HG02840 (cell line): ENCODE measurements around the gene MKRN2.

ENCODE experiments used
- ATAC-seq: cut with Tn5 transposase; IDR thresholded peaks from one replicate; pipeline ENCODE4 v1.9.1; 2021; ENCODE audit warnings: mild to moderate bottlenecking, moderate library complexity, moderate number of reproducible peaks; ENCODE audit not compliant: unreplicated experiment, low FRiP score

Gene MKRN2

GRCh38 chr3:12549971-12550760 lies 6.7 kb upstream of the MKRN2 start:
- no peak for ATAC-seq

DNA sequence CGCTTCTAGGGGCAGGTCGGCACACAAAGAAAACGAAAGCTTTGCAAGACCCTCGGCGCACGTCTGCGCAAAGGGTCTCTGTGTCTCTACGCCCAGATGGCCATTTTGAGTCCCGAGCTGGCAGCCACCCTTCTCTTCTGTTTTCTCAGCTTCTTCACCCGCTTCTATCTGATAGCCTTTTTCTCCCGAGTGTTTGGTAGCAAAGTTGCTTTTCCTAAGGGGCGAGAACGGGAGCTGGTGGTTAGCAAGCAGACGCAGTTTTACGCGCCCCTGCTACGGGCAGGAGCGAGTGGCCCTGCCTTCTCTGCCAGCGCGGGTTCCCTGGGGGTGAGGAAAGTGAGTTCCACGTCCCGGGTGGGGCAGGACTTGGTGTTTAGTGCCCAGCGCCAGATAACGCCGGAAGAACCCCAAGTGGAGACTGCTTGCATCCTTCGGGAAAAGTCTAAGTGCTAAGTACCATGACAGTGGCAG lies 2.9 kb upstream of the MKRN2 start:
- ATAC-seq: no peak

- no peak for ATAC-seq
These were observed 585 bp upstream of the MKRN2 start for GRCh38 chr3:12556314-12556689.

DNA sequence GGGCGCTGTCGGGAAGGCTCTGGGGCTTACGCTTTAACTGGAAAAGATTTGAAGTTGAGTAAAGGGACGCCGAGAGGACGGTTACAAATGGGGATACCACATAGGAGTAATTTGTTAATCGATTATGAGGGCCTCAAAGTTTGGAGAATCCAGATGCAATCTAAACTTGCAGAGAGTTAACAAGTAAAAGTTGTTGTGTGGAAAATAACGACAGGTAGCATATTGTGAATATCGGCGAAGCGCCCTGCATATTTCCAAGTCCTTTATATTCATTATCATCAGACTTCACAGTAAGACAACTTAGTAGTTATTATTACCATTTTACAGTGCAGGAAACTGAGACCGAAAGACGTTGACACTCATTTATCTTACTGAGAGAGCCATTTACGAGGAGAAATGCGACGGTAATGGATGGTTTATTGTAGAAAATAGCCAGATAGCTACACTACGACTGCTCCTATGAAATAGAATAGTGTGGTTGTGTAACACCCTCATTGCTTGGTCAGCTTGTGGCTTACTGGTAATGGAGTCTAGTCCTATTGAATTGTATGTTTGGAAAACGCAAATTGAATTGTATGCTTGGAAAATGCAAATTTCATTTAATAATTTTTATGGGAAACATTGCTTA lies 700 bp downstream of the MKRN2 start:
- ATAC-seq: no peak

- ATAC-seq: no peak
These were observed 1.8 kb downstream of the MKRN2 start for GRCh38 chr3:12558706-12559105.

DNA sequence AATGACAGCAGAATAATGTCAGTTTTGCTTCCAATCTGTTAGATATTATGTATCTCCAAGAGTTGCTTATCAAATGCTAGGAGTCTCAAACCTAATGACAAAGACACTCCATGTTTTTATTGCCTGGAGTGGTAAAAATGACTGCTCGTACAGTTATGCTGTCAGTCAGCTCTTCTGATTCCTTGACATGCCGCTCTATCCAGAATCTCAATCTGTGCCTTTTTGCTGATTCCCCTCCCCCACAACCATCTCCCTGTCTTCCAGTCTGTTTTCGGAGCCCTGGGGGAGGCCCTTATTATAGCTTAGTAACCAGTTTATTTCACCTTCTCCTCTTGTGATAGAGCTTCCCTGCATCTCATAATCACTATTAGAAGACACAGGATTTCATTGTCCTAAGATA lies 2.6 kb downstream of the MKRN2 start:
- no peak for ATAC-seq

GRCh38 chr3:12560505-12561190 lies 3.8 kb downstream of the MKRN2 start:
- ATAC-seq: no peak

DNA sequence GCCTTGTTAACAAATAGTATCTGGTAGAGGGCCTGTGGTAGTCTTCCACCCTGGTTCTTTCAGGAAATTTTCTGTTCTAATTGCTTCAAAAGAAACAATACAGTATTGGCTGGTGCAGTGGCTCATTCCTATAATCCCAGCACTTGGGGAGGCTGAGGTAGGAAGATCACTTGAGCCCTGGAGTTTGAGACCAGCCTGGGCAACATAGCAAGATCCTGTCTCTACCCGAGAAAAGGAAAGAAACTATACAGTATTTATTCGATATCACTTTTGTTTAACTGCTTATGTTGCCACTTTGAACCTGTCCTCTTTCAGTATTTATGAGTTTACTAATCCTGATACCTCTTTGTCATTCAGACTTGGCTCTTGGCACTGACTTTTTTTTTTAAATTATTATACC lies 4.5 kb downstream of the MKRN2 start:
- no peak for ATAC-seq

- ATAC-seq: no peak
These were observed 5.6 kb downstream of the MKRN2 start for GRCh38 chr3:12562451-12562850.

- ATAC-seq: no peak
These were observed 10.1 kb downstream of the MKRN2 start for GRCh38 chr3:12566976-12567375.

DNA sequence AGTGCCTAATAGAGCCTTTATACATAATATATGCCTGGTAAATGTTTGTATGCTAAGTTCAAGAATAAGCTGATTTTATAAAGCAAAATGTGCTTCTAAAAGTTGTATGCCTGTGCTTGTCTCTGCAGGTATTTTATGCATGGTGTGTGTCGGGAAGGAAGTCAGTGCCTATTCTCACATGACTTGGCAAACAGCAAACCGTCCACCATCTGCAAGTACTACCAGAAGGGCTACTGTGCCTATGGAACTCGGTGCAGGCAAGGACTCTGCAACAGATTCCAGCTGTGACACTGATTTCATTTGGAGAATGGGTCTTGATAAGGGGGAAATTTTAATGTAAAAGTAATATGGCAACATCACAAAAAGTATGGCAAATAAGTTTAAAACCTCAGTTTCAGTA lies 11.9 kb downstream of the MKRN2 start:
- no peak for ATAC-seq

DNA sequence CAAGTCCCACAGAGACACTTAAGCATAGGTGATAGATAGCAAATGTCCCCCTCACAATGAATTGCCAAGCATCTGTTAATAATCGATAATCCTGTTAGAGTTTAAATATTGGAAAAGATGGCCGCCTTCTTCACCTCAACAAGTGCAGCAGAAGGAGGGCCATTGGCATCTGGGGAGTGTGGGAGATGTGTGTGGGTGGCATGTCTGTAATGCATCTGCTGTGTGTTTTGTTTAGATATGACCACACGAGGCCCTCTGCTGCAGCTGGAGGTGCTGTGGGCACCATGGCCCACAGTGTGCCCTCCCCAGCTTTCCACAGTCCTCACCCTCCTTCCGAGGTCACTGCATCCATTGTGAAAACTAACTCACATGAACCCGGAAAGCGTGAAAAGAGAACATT lies 12.9 kb downstream of the MKRN2 start:
- no peak for ATAC-seq

- no peak for ATAC-seq
These were observed 15.1 kb downstream of the MKRN2 start for GRCh38 chr3:12571986-12572385.

DNA sequence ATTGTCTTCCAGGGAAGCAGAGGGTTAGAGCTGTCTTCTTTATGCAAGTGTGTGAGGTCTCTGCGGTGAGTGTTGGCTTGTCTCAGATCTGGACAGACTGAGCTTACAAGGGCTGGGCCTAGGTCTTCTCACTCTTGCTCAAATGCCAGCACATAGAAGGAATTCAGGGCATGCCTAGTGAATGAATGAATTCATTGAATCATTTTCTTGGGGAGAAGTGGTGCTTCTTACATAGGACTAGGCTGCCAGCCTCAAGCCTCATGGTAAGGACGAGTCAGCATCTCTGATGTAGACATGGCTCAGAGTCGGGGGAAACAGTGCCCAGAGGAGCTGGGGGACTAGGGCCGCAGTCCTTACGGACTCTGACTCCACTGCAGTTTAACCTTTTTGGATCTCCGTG lies 17.2 kb downstream of the MKRN2 start:
- ATAC-seq: no peak

- no peak for ATAC-seq
These were observed 17.8 kb downstream of the MKRN2 start for GRCh38 chr3:12574661-12575060.

- no peak for ATAC-seq
These were observed 20.5 kb downstream of the MKRN2 start for GRCh38 chr3:12577379-12577778.

GRCh38 chr3:12578742-12579141 lies 21.9 kb downstream of the MKRN2 start:
- ATAC-seq: no peak

DNA sequence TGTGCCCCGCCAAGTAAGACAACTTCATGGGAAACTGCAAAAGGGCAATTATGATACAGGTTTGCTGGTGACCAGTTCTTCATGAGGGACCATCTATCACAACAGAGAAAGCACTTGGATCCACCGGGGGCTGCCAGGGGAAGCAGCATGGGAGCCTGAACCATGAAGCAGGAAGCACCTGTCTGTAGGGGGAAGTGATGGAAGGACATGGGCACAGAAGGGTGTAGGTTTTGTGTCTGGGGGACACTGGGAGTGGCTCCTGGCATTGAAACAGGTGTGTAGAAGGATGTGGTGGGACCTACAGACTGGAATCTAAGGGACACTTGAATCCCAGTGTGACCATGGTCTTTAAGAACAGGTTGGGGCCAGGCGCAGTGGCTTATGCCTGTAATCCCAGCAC lies 22.6 kb downstream of the MKRN2 start:
- ATAC-seq: no peak

- ATAC-seq: no peak
These were observed 23.0 kb downstream of the MKRN2 start for GRCh38 chr3:12579905-12580304.

DNA sequence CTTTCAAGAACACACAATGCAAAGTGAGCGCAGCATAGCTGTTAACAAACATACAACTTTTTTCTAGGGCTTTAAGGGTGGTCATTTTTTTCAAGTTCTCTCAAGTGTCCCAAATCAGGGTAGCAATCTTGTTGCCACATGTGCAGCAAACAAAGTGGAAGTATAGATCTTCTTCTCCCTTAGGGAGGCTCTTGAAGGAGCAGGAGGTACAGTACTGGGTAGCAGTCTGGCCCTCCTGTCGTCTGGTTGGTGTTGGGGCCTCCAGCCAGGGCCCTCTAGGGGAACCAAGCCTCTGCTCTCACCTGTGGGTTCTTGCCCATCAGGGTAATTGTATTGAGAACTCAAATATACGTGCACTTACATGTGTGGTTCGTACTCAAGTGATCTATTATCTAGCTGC lies 25.8 kb downstream of the MKRN2 start:
- ATAC-seq: no peak

DNA sequence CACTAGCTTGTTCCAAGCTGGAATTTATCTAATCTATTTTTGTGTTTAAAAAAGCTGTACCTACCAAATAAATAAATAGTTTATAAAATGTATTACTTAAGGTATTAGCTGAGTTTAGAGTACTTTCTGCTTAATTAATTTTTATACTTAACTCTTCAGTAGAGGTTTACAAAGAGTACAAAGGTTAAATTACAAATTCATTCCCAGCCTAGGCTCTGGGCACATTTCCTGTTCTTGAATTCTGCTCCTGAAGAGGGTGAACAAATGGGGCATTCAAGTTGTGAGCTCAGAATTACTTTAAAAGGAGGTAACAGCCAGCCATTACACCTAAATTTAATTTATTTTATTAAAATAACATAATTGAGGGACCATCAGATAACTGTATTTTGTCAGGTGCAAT lies 26.4 kb downstream of the MKRN2 start:
- no peak for ATAC-seq

GRCh38 chr3:12584083-12584482 lies 27.2 kb downstream of the MKRN2 start:
- no peak for ATAC-seq
